Dermis microvascular lymphatic vessel endothelial cell (primary cell): ENCODE data around the gene B4GALT3. TPM values are rescaled to one million over a fixed set of nuclear protein-coding genes. Genes with fewer than 3 reads are reported as not detected.
"Not testable (repeated sequence)": the region's sequence is repeated elsewhere in the genome, so short reads cannot be mapped to it uniquely, and the experiment has no call there.

Source experiments
- DNase-seq, 2 donors: peaks; one replicate each; pipeline versions ENCODE4 v3.0.0 to v3.0.0-alpha.2; 2010; ENCODE audit warnings: low read depth in 2 of 2
- total RNA-seq: library from RNA; depleted of rRNA; stranded (reverse); fragments of >200 nt; gene quantifications from 2 replicates; pipeline ENCODE4 v1.2.1, GENCODE V29; 2014

The B4GALT3 gene
- total RNA-seq, result 17.5 and 28.6 TPM in 2 replicates

DNA sequence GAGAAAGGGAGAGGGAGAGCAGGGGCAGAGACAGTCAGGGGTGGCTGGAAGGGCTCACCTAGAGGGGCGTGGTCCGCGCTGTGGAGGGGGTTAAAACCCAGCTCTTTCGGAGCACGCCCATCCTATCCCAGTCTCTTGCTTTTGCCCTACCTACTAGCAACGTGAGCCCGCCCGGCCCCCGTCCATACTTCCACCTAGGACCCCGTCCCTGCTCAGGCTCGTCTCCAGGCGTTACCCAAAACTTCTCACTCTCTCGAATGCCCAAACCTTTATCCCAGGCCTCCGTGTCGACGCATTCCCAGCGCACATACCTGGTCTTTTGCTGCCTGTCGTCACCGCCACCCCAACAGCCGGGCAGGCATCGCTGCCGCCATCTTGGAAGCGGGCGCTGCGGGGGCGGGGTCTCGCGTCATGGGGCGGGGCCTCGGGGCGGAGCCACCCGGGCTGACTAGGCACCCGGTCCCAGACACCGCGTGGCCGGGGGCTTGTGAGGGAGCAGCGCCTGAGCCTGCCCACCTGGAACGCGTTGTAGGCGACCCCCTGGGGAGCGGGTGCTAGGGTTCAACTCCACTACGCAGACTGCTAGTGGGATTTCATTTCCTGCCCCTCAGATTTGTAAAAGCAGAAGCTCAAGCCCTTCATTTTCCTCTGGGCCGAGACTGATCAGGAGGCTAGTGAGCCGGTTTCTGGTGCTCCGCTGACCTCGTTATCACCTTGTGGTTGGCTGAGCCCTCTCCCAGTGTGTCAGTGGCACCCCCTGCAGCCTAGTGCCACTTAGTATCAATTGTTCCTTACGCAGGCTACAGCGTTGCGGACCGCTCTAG lies at the start of gene B4GALT3:
Gene B4GALT3 (minus strand): TSS at position 396 of the 824 bp plus-strand sequence. CDS start 1,447 bp downstream, outside the sequence.
- peak in 1 of 2 donors; percentile 80 for DNase-seq

DNA sequence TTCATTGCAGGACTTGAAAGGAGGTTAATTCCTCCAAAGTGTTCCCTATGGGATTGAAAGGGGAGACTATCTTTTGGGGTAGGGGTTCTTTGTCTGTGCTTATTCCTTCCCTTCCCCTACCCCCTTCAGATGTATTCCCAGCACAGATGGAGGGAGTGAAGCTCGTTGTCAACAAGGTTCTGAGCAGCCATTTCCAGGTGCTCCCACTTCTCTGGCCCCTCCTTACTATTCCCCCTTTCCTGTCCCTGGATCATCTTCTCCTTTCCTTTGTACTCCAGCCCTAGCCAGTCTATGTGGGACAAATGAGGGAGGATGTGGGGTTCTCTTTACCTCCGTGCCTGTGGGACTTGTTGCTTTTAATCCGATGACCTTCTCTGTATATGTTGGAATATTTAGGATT lies 49.5 kb upstream of the B4GALT3 start:
- DNase-seq, result no peak

GRCh38 chr1:161226320-161226711 lies 49.0 kb upstream of the B4GALT3 start:
- no peak for DNase-seq

GRCh38 chr1:161225534-161226319 lies 48.4 kb upstream of the B4GALT3 start, which contains the start of gene TOMM40L:
TSS of gene TOMM40L (plus strand) at chr1:161226060. CDS start at chr1:161226490, 430 bp downstream.
- DNase-seq, result peak; percentile 94 to 99

- DNase-seq, result no peak
Observed at GRCh38 chr1:161225178-161225533, 47.8 kb upstream of the B4GALT3 start.

DNA sequence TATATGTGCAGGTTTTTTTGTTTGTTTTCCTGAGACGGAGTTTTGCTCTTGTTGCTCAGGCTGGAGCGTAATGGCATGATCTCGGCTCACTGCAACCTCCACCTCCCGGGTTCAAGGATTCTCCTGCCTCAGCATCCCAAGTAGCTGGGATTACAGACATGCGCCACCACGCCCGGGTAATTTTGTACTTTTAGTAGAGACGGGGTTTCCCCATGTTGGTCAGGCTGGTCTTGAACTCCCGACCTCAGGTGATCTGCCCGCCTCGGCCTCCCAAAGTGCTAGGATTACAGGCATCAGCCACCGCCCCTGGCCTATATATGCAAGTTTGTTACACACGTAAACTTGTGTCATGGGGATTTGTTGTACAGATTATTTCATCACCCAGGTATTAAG lies 47.4 kb upstream of the B4GALT3 start:
- not testable (repeated sequence) for DNase-seq

- no peak for DNase-seq
Observed at GRCh38 chr1:161223805-161224694, 46.7 kb upstream of the B4GALT3 start.

DNA sequence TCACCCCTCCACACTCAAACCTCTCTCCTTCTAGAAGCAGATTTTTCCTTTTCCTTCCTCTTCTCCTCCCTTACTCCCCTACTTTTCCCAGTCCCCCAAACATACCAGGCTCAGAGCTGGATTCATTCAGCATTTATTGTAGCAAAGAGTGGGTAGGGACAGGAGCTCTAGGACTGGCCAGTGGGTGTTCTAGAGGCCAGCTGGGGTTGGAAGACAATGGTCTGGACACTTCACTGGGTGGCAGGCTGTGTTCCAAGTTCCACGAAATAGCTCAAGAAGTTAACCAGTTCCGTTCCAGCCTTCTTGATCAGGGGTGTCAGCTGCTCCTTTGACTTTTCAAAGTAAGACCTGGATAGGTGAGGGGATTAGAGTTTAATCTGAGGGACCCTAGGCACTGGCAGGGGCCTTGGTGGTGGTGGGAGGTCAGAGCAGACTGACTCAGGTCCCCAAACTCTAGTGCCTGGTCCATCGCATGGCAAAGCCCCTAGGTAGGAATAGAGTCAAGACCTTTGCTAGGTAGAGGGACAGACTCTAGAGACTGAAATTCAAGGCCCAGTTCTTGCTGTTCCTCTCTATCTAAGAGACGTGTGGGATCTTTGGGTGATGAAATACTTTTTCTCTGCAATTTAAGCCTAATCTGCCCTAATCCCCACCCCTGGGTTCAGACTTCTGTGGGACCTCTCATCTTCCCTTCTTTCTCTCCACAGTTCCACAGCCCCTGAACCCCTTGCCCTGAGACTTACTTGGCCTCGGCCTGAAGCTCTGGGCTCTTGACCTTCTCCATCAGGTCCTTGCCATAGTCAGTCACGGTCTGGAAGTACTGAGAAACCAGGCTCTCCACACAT lies 45.1 kb upstream of the B4GALT3 start:
- DNase-seq, result no peak

GRCh38 chr1:161220002-161220401 lies 42.7 kb upstream of the B4GALT3 start:
- no peak for DNase-seq

DNA sequence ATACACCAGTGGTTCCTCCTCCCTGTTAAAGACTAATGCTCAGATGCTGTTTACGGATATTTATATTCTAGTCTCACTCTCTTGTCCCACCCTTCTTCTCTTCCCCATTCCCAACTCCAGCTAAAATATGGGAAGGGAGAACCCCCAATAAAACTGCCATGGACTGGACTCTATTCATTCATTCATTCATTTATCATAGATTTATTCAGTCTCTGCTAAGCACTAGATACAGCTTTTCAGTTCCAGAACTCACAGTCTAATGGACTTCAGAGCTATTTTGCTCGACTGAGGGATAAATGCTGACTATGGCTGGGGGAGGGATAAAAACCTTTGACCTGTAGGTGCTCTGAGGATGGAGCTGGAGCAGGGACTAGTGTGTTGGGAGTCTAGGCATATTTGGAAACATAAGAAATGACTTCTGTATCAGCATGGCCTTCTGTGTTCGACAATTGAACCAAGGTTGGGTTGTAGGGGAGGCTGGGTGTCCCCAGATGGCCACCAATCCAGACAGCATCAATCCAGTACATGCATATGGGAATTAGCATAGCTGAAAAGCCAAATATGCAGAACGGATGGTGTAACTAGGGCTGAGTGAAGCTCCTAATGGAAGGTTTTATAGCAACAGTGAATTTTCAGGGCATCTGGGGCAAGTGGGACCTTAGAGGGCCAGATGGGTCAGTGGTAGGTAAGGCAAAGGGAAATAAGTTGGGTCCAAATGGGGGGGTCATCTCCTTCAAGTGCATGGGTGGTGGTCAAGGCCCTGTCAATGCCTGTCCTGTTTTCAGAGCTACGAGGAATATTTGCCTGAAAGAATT lies 42.0 kb upstream of the B4GALT3 start:
- DNase-seq, result no peak

GRCh38 chr1:161218301-161219077 lies 41.2 kb upstream of the B4GALT3 start:
- no peak for DNase-seq

DNA sequence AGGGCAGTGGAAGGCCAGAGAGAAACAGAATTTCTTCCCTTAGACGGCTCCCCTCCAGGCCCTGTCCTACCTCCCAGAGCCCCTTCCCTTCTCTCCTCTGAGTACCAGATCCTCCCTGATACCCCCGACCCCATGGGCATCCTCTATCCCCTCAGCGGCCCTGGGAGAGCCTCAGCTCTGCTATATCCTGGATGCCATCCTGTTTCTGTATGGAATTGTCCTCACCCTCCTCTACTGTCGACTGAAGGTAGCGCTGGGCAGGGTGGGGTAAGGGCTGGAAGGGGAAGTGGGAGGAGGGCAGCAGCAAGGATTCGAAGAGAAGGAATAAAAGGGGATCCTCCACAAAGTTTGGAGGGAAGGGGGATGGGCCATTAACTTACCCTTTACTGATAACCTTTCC lies 40.5 kb upstream of the B4GALT3 start:
- no peak for DNase-seq

- peak in 1 of 2 donors; percentile 33 for DNase-seq
Observed at GRCh38 chr1:161216945-161217712, 39.8 kb upstream of the B4GALT3 start.

- DNase-seq, result no peak
Observed at GRCh38 chr1:161215076-161215475, 37.8 kb upstream of the B4GALT3 start, which contains the start of gene FCER1G. TSS of gene FCER1G (plus strand) at chr1:161215295. CDS start at chr1:161215322, 27 bp downstream.

DNA sequence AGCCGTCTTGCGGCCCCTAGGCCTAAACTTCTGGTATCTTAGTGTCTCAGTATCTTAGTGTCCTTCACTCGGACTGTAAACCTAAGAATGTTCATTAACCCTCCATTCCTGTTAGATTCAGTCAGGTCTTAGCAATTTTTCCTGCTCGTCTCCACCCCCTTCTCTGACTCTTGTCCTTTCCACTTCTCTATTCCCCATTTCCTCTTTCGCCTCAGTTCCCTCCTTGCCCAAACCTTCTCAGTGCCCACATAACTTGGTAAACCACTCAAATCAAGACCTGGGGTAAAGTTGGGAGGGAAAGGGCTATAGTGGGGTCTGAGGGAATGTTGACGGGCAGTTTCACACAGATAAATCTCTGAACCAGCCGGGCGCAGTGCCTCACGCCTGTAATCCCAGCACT lies 37.1 kb upstream of the B4GALT3 start:
- DNase-seq, result no peak

DNA sequence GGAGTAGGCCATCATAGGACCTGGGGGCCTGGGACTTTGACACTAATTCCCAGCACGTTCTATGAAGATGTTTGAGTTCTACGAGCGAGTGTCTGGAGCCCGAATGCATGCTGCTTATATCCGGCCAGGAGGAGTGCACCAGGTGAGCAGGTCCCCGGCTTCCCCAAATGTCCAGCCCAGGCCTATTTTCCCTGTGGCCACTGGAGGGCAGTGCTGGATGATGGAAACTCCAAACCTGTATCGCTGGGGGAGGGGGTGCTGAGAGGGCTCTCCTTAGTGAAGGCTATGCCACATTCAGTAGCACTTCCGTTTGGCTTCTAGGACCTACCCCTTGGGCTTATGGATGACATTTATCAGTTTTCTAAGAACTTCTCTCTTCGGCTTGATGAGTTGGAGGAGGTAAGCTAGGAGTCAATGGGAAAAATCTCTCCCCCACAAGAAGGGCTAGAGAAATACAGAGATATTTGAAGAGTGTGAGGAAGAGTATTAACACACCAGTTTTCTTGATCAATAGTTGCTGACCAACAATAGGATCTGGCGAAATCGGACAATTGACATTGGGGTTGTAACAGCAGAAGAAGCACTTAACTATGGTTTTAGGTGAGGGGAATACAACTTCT lies 32.6 kb upstream of the B4GALT3 start:
- DNase-seq, result peak; percentile 42 to 73

GRCh38 chr1:161207173-161207572 lies 29.9 kb upstream of the B4GALT3 start:
- DNase-seq, result no peak
